IPS-11a (cell line): Measurements from ENCODE around the gene LMAN2.

Experiments
- H3K4me3 ChIP-seq: one replicate; pipeline ENCODE4 v1.5.1; 2013; ENCODE audit warnings: low read depth, low read length, control low read depth

Gene LMAN2

GRCh38 chr5:177291735-177292134, 59.7 kb downstream of the LMAN2 start:
- H3K4me3 ChIP-seq: no peak overlapping the region

GRCh38 chr5:177290816-177291596, 60.5 kb downstream of the LMAN2 start:
- H3K4me3 ChIP-seq: no peak overlapping the region

- no peak overlapping the region for H3K4me3 ChIP-seq
These were observed 63.3 kb downstream of the LMAN2 start for GRCh38 chr5:177288191-177288590.
